Posterior cingulate gyrus (tissue), 11 donors: ENCODE measurements around the gene ILDR2.

Experiments
- DNase-seq, 10 donors: peaks; one replicate each; pipeline versions ENCODE4 v3.0.0 to v3.0.0-alpha.2; 2020 to 2021; ENCODE audit warnings: mixed read lengths in 3 of 10
- intact Hi-C: fragments of 100-400 bp; cut with DNase I; formaldehyde crosslinking; loops from one replicate; pipeline ENCODE4 v1.15.1; 2023

The ILDR2 gene

GRCh38 chr1:166929911-166930310 lies 45.4 kb downstream of the ILDR2 start:
- intact Hi-C loops: no loop called here
- no peak for DNase-seq

GRCh38 chr1:166927701-166928100 lies 47.6 kb downstream of the ILDR2 start:
- DNase-seq: no peak
- intact Hi-C loops: no loop called here

DNA sequence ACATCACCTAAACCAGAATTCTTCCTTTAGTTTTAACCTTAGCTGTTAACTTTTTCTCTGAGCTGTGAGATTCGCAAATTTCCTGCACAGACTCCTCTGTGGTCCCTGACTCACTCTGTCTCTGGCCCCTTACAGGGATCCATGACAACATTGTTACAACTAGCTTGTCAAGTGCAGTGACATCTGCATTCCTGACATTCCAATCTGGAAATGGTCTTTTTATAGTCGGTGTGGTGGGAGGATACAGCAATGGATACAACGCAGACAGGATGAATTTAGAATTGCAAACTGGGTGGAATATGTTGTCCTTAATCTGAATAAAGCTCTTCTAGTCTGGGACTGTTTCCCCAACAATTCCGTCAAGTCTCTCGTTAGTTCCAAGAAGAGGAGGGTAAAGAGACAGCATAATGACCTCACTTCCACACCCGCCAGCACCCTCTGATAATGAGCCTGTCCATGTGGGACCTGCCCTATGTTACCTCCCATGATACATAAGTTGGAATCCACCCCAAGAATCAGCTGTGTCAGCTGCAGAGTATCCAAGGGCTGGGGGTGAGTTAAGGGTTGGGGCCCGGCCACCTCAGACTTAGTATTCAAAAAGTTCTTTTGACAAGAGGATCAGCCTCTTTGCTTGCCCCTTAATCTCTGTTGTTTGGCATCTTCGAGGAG lies 49.4 kb downstream of the ILDR2 start:
- no peak for DNase-seq
- intact Hi-C loops: no loop called here

DNA sequence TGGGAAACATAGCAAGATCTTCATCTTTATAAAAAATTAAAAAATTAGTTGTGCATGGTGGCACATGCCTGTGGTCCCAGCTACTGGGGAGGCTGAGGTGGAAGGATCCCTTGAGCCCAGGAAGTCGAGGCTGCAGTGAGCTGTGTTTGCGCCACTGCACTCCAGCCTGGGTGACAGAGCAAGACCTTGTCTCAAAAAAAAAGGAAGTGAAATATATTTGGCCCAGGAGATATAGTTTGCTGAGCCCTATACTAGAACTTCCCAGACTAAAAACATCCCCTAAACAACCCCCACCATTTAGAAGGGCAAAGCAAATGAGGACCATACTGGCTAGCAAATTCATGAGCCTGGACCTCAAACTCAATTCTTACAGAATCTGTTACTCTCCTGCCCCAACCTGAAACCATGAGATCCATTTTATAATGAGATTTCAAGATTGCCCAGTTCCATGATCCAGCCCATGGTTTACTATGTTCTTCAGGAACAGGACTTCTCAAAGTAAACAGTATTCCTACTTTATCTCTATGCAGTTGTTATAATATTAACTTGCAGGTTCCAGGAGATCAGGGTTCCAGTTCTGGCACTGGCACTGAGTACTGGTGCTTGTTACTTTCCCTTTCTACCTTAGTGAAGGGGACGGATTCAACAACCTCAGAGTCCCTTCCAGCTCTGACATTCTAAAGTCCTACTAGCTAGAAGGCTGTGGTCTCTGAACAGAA lies 50.4 kb downstream of the ILDR2 start:
- DNase-seq: no peak
- intact Hi-C loops: no loop called here

- DNase-seq: peak in 7 of 10 donors; percentile 15 to 88 (median 35)
- intact Hi-C loops: no loop called here
These were observed 54.5 kb downstream of the ILDR2 start for GRCh38 chr1:166920561-166921475.

- intact Hi-C loops: no loop called here
- no peak for DNase-seq
These were observed 56.4 kb downstream of the ILDR2 start for GRCh38 chr1:166918956-166919316.

GRCh38 chr1:166918088-166918955 lies 57.0 kb downstream of the ILDR2 start:
- DNase-seq: no peak
- intact Hi-C loops: no loop called here

GRCh38 chr1:166915941-166916340 lies 59.4 kb downstream of the ILDR2 start:
- DNase-seq: no peak
- intact Hi-C loops: no loop called here

- no peak for DNase-seq
- intact Hi-C loops: no loop called here
These were observed 60.3 kb downstream of the ILDR2 start for GRCh38 chr1:166915042-166915441.

DNA sequence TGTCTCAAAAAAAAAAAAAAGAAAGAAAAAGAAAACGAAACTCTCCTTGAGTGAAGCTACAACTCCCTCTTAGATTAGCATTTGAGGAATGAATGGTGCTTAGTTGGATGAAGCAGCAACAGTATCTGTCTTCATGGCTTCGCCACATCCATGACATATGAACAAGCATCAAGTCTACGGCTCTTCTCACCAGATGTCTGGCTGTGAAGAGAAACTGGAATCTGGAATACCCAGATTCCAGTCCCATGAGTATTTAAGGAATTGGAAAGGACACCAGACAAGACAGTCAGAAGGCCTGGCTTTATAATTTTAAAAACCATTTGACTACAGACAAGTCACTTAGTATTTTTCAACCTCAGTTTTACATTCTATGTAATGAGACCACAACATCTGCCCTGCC lies 61.2 kb downstream of the ILDR2 start:
- DNase-seq: no peak
- intact Hi-C loops: no loop called here

- intact Hi-C loops: no loop called here
These were observed 63.7 kb downstream of the ILDR2 start for GRCh38 chr1:166911624-166912023.

DNA sequence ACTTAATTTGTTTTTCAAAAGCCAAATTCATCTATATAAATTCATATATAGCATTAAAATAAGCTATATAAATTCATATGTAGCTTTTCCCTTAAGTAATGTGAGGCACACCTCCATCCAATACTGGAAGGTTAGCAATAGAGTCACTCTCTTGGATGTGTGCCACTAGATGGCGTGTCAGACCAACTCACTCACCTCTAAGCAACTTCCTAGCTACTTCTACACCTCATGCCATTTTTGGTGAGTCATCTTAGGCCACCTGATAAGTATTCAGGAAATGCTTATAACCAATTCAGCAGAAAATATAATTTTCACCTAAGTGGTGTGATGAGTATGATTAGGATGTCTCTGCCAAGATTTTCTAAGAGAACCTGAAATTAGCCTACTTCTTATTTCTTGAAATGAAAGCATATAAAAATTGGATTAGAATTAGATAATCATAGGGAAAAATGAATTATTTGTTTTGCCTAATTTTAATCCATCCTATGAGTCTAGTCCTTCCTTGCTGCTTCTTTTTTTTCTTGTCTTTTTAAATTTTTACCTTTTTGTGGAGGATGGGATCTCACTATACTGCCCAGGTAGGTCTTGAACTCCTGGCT lies 64.8 kb downstream of the ILDR2 start:
- peak in 7 of 10 donors; percentile 39 to 91 (median 67) for DNase-seq
- intact Hi-C loops: loop anchor here (1.0 kb wide), 1 partner anchor 149 kb away; no protein-coding TSS in a partner anchor

More at GRCh38 chr1:166911624-166912023, 63.7 kb downstream of the ILDR2 start:
- no peak for DNase-seq

GRCh38 chr1:166908942-166909341 lies 66.4 kb downstream of the ILDR2 start:
- intact Hi-C loops: loop anchor here (10.0 kb wide), 1 partner anchor 536 kb away; no protein-coding TSS in a partner anchor

DNA sequence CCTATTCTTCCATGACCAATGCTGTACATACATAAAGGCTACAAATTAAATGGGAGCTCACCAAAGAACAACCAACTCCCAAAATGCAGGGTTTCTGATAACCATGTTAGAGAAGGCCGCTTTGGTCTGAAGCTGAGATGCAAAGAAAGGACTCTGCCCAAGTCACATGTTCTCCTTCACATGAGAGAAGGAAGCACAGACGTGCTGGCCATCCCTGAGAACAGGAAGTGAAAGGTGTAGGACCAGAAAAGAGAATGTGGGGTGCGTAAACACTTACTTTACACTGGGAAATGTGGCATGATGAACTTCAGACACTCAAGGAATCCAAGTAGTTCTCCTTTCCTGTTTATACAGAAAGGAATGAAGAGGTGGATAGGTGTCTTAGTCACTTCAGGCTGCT lies 67.6 kb downstream of the ILDR2 start:
- DNase-seq: no peak
- intact Hi-C loops: loop anchor here (10.0 kb wide), 1 partner anchor 537 kb away; no protein-coding TSS in a partner anchor

More at GRCh38 chr1:166908942-166909341, 66.4 kb downstream of the ILDR2 start:
- no peak for DNase-seq

DNA sequence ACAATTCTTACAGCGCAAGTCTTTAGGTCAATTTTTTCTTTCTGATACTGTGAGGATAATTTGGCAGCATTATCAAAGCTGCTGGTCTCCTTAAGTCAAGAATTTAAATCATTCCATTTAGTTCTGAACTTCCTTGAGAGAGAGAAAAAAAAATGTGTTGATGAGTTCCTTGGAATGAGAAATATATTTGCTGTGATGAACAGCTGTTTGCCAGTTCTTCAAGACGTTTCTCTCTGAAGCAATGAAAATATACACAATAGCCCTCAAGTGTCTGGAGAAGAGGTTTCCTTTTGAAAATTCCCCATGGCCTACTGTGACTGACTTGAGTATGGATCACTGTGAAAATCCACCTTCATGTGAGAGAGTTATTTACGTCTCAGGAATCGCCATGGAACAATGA lies 68.3 kb downstream of the ILDR2 start:
- intact Hi-C loops: loop anchor here (10.0 kb wide), 1 partner anchor 538 kb away; no protein-coding TSS in a partner anchor
- no peak for DNase-seq

DNA sequence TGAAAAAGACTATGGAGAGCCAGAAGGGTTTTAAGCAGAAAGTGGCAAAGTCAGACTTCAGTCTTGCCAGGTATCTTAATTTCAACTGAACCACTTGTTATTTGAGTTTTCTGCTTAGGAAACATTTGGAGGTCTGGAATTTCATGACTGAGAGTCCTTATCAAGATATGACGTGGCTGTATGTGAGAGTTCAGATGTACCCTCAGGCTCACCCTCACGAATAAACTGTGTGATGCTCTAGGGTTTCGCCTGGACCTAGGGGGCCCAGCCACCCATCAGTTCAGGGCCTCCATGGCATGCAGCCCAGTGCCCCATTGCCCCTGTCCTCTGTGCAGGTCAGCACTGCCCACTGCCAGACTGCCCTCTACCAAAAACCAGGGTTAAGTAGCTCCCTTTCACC lies 68.7 kb downstream of the ILDR2 start:
- DNase-seq: no peak
- intact Hi-C loops: loop anchor here (10.0 kb wide), 1 partner anchor 538 kb away; no protein-coding TSS in a partner anchor

- DNase-seq: no peak
- intact Hi-C loops: loop anchor here (10.0 kb wide), 1 partner anchor 539 kb away; no protein-coding TSS in a partner anchor
These were observed 69.4 kb downstream of the ILDR2 start for GRCh38 chr1:166905900-166906299.

- intact Hi-C loops: loop anchor here (10.0 kb wide), 1 partner anchor 540 kb away; no protein-coding TSS in a partner anchor
- no peak for DNase-seq
These were observed 70.2 kb downstream of the ILDR2 start for GRCh38 chr1:166905136-166905535.

DNA sequence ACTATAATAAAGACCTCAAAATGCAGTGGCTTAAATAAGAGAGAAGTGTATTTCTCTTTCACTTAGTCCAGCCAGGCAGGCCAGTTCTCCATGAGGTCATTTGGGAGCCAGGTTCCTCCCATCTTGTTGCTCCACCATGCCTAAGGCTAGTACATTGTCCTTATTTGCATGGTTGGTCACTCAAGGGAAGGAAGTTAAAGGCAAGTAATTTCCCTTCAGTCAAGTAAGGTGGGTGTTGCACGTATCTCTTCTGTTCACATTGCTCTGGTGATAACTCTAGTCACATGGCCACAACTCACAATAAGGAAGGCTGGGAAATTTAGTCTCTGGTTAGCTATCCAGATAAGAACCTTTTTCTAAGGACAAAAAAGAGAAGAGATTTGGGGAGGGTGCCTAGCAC lies 72.1 kb downstream of the ILDR2 start:
- no peak for DNase-seq
- intact Hi-C loops: loop anchor here (10.0 kb wide), 1 partner anchor 542 kb away; no protein-coding TSS in a partner anchor
